Measurements from ENCODE around the gene RGS7.
A peak's percentile ranks its signal among the peaks of the same experiment; 100 is the strongest.
"Not testable (repeated sequence)": the region's sequence is repeated elsewhere in the genome, so short reads cannot be mapped to it uniquely, and the experiment has no call there.

Gene RGS7

GRCh38 chr1:241331328-241332036, 25.5 kb downstream of the RGS7 start:
- DNase-seq = no peak

GRCh38 chr1:241330619-241331327, 26.2 kb downstream of the RGS7 start:
- no peak for DNase-seq

GRCh38 chr1:241325456-241325855, 31.5 kb downstream of the RGS7 start:
- DNase-seq = no peak

GRCh38 chr1:241323514-241324195, 33.4 kb downstream of the RGS7 start:
- DNase-seq = peak; percentile 24

DNA sequence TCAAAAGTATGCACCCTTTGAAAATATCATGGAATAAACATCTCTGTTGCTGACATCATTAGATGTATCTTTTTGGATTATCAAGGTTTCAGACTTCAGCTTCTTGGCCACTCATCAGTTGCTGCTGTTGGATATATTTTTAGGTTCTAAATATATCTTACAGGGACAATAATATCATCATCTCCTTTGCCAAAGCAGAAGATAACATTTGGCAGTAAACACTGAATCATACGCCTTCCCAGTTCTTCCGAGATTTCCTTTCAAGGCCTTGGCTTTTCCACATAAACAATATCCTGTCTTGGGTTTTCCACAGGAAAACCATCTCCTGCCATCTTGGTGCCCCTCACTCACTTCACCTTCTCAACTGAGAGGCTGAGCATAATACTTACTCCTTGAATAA, 39.3 kb downstream of the RGS7 start:
- DNase-seq = no peak

- no peak for DNase-seq
These were observed 40.6 kb downstream of the RGS7 start for GRCh38 chr1:241316372-241316771.

DNA sequence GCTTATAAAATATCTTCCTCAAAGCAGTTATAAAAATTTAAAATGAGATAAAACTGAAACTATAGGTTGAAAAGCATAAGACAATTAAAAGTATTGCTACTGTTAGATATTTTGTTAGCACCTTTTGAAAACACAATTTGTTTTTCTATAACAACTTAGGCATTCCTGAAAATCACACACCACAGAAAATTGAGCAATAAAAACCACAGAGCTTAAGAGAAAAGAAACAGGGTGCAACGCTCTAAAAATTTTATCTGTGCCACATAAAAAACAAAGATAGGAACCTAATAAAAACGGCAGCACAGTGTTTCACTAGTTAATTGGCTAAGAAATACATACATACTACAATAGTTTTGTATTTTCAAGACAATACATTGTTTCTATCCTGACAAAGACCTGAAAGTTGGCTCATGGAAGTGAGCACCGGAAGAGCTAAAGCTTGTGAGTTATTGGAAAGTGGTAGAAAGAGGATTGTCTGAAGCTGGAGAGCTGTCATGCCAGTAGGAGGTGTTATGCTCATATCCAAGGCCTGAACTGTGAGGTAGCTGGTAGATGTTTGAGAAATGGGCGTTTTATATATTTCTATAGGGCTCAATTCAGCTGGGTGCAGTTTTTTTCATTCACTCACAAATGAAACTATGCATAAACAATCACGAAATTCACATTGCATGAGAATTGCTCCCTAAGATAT, 45.8 kb downstream of the RGS7 start:
- DNase-seq = peak; percentile 72

GRCh38 chr1:241310451-241310850, 46.6 kb downstream of the RGS7 start:
- peak; percentile 88 for DNase-seq

GRCh38 chr1:241309651-241310050, 47.4 kb downstream of the RGS7 start:
- DNase-seq = peak; percentile 12

DNA sequence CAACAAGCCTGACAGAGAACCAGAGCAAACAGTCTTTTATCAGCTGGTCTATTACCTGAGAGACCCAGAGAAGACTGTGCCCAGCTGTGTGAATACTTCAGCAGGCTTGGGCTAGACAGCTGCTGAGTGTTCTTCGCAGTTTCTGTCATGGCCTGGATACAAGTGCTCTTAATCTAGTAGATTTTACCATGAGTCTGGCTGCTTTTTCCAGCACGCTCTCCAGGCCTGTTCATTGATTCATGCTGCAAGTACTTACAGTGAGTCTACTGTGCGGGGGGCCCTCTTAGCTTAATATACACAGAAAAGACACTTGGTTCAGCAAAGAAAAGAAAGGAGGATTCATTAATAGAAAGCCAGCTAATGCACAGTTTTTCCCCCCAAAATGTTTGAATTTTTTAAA, 48.5 kb downstream of the RGS7 start:
- DNase-seq = no peak

- no peak for DNase-seq
These were observed 49.0 kb downstream of the RGS7 start for GRCh38 chr1:241308011-241308410.

- no peak for DNase-seq
These were observed 50.7 kb downstream of the RGS7 start for GRCh38 chr1:241306125-241306790.

DNA sequence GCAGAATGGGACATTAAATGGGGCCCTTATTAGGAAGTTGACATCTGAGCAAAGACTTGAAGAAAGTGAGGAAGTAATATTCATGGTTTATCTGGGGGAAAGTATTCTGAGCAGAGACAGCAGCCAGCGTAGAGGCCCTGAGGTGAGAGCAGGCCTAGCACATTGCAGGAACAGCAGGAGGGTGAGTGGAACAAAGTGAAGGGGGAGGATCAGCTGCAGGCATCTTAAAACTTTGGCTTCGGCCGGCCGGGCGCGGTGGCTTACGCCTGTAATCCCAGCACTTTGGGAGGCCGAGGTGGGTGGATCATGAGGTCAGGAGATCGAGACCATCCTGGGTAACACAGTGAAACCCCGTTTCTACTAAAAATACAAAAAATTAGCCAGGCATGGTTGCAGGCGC, 55.0 kb downstream of the RGS7 start:
- DNase-seq = not testable (repeated sequence)

DNA sequence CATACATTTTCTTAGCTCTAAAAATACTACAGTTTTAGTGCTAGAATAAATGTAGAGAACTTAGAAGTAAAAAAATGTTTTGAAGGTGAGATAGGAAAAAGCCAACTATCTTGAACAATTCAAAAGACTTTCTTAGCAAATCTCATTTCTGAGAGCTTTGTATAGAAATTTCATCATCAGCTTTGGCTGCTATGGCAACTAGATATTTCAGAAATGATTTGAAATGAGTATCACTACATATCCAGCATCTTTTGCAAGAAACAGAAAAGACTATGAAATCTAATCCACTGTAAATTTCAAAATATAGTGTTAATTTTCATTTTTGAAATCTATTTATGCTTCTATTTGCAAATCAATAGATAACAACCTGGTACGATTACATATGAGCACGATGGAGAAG, 57.7 kb downstream of the RGS7 start:
- DNase-seq = no peak

DNA sequence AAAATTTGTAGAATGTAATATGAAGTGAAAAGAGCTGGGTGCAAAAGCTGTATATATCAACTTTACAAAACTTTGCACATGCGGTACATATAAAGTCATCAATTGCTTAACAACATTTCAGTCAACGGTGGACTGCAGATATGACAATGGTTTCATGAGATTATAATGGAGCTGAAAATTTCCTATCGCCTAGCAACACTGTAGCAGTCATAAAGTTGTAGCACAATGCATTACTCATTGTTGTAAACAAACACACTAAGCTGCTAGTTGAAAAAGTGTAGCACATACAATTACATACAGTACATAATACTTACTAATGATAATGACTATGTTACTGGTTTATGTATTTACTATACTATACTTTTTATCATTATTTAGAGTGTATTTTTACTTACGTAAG, 64.0 kb downstream of the RGS7 start:
- DNase-seq = peak; percentile 13

GRCh38 chr1:241291548-241291947, 65.5 kb downstream of the RGS7 start:
- not testable (repeated sequence) for DNase-seq

GRCh38 chr1:241286486-241286885, 70.5 kb downstream of the RGS7 start:
- no peak for DNase-seq

GRCh38 chr1:241276391-241276790, 80.6 kb downstream of the RGS7 start:
- DNase-seq = peak; percentile 45

DNA sequence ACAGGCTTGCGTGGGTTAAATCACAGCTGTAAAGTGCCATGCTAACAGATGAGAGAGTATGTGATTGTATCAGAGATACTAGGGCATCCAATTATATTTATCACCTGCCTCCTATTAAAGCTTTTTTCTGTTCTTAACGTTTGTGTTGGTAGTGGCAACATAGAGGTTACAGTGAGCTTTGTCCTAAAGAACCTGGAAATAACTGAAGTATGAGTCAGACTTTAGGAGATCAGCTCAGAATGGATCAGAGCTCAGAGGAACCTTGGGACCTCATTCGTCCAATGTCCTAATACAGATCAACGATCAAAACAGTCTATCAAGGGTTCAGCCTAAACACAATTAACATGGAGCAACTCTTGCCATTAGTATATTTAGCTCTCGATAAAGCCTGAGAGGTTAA, 81.0 kb downstream of the RGS7 start:
- DNase-seq = no peak

GRCh38 chr1:241275226-241275625, 81.8 kb downstream of the RGS7 start:
- DNase-seq = no peak

DNA sequence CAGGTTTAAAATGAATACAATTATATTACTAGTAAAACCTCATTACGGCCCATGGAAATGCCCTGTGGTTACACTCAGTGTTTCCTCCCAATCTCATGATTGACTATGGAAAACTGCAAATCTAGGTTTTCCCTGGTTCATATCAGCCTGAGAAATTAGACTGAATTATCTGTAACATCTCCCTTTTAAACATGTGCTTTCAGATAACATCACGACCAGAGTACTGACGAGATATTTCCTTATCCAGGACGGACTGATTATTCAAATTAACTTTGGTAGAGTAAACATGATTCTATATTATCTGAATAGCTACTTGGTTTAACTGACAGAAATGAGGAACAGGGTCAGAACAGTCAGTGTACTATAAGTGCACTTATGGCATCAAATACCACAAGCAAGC, 82.3 kb downstream of the RGS7 start:
- no peak for DNase-seq

GRCh38 chr1:241272828-241273227, 84.2 kb downstream of the RGS7 start:
- no peak for DNase-seq

GRCh38 chr1:241271427-241271826, 85.6 kb downstream of the RGS7 start:
- no peak for DNase-seq

All from HCEC 1CT (cell line).